BJ (cell line): ENCODE measurements around the gene PRSS8. TPM values are rescaled to one million over a fixed set of nuclear protein-coding genes. Genes with fewer than 3 reads are reported as not detected.
"Not testable (repeated sequence)": the region's sequence is repeated elsewhere in the genome, so short reads cannot be mapped to it uniquely, and the experiment has no call there.

Experiments
- CTCF ChIA-PET: fragments of 350-600 bp; formaldehyde crosslinking; extraction: SDS; loops from one replicate; lab custom pipeline; 2021; ENCODE audit warnings: antibody characterized with exemption, inconsistent platforms; lab: Yijun Ruan, JAX
- POLR2A ChIA-PET: fragments of 300-600 bp; sonication (Branson Sonifier 250); formaldehyde crosslinking; extraction: SDS; loops from one replicate; lab custom pipeline; 2021; ENCODE audit warnings: antibody characterized with exemption; lab: Charles Lee
- DNase-seq: peaks from one replicate; pipeline ENCODE4 v3.0.0-alpha.2; 2011; ENCODE audit warnings: low read depth
- H3K27me3 ChIP-seq: 2 replicates; pipeline ENCODE4 v1.6.0; 2011; ENCODE audit warnings: low read length; ENCODE audit not compliant: control insufficient read depth, insufficient read depth
- H3K36me3 ChIP-seq: 2 replicates; pipeline ENCODE4 v1.5.1; 2011; ENCODE audit warnings: low read length; ENCODE audit not compliant: control insufficient read depth, insufficient read depth
- H3K4me3 ChIP-seq: 2 replicates; pipeline ENCODE4 v1.5.1; 2011; ENCODE audit warnings: low read depth, mild to moderate bottlenecking, control low read depth, low read length
- CTCF ChIP-seq: IDR thresholded peaks from 2 replicates; pipeline ENCODE4 v1.5.1; 2011; ENCODE audit warnings: low read depth, mild to moderate bottlenecking, control low read depth, inconsistent platforms, low read length, moderate library complexity; ENCODE audit not compliant: insufficient read depth
- polyA plus RNA-seq: library from polyadenylated mRNA; depleted of rRNA; stranded (reverse); fragments of >200 nt; gene quantifications from 2 replicates; pipeline ENCODE4 v1.2.3, GENCODE V29; 2011

The PRSS8 gene
- polyA plus RNA-seq, 1 experiment, result not detected

GRCh38 chr16:31181102-31181830 is 45.7 kb upstream of the PRSS8 start:
- ChIA-PET POLR2A (interaction anchor here (0.8 to 2.1 kb wide), 5 partner anchors 21 to 270 kb away, joined by 3 to 20 read pairs (median 5); partner anchors contain the start of genes KAT8 and PYCARD), CTCF (interaction anchor here (2.5 kb wide), 1 partner anchor 39 kb away, joined by 9 read pairs; no protein-coding TSS in a partner anchor)
- Histone ChIP-seq H3K36me3 (peaks cover 16% of the 10 kb centered on the region), H3K4me3 (peak overlapping the region; percentile 85), H3K27me3 (no peaks in the 10 kb centered on the region)
- no peak for DNase-seq
- no peak for TF ChIP-seq CTCF

GRCh38 chr16:31179747-31180459 is 44.4 kb upstream of the PRSS8 start, which contains the start of gene FUS:
Gene FUS, plus strand, starts transcription at chr16:31180139. Its CDS starts 76 bp downstream, at chr16:31180215.
- peaks cover 8% of the 10 kb centered on the region for H3K36me3 ChIP-seq
- no peaks in the 10 kb centered on the region for H3K27me3 ChIP-seq
- POLR2A ChIA-PET, result interaction anchor here (0.5 to 2.1 kb wide), 13 partner anchors 9 to 689 kb away, joined by 3 to 20 read pairs (median 4); partner anchors contain the start of genes ARMC5, KAT8, PYCARD and ZNF843
- DNase-seq, result no peak
- CTCF ChIA-PET, result interaction anchor here (0.8 to 2.5 kb wide), 5 partner anchors 21 to 309 kb away, joined by 3 to 9 read pairs (median 3); no protein-coding TSS in a partner anchor
- TF ChIP-seq CTCF, result no peak
- H3K4me3 ChIP-seq, result peak within 1 kb of the TSS; percentile 85

- Histone ChIP-seq H3K27me3 (no peaks in the 10 kb centered on the region), H3K4me3 (peak overlapping the region; percentile 85), H3K36me3 (peaks cover 7% of the 10 kb centered on the region)
- ChIA-PET CTCF (interaction anchor here (1.1 to 2.5 kb wide), 4 partner anchors 21 to 294 kb away, joined by 3 to 9 read pairs (median 3); no protein-coding TSS in a partner anchor), POLR2A (interaction anchor here (0.6 to 2.1 kb wide), 7 partner anchors 8 to 279 kb away, joined by 3 to 20 read pairs (median 5); partner anchors contain the start of genes ARMC5, KAT8 and PYCARD)
- DNase-seq, result no peak
- TF ChIP-seq CTCF, result no peak
These were observed 43.8 kb upstream of the PRSS8 start for GRCh38 chr16:31179219-31179746.

- DNase-seq, result no peak
- POLR2A ChIA-PET, result no interaction called here
- H3K36me3 ChIP-seq, result no peaks in the 10 kb centered on the region
- no peak for TF ChIP-seq CTCF
- H3K4me3 ChIP-seq, result no peak overlapping the region
- CTCF ChIA-PET, result interaction anchor here (0.9 to 1.3 kb wide), 2 partner anchors 17 to 689 kb away, joined by 3 read pairs; no protein-coding TSS in a partner anchor
- H3K27me3 ChIP-seq, result no peaks in the 10 kb centered on the region
These were observed 41.6 kb upstream of the PRSS8 start for GRCh38 chr16:31177136-31177535.

- H3K27me3 ChIP-seq, POLR2A ChIA-PET, DNase-seq, H3K4me3 ChIP-seq, CTCF ChIA-PET, H3K36me3 ChIP-seq: not testable (repeated sequence)
These were observed 34.5 kb upstream of the PRSS8 start for GRCh38 chr16:31170048-31170447.
